K562 (cell line): ENCODE data around the gene SLC8A2. TPM values are rescaled to one million over a fixed set of nuclear protein-coding genes. Genes with fewer than 3 reads are reported as not detected.

Experiments
- ADNP ChIP-seq: fragments of 200-800 bp; sonication (Bioruptor generic); IDR thresholded peaks from 2 replicates; pipeline ENCODE4 v1.6.1; 2016; ENCODE audit warnings: missing genetic modification characterization, missing compliant biosample characterization
- ARID2 ChIP-seq: fragments of 450-650 bp; IDR thresholded peaks from 2 replicates; pipeline ENCODE4 v1.6.1; 2017; ENCODE audit warnings: antibody characterized with exemption, mild to moderate bottlenecking
- ETS1 ChIP-seq: conservative IDR thresholded peaks from 2 replicates; pipeline ENCODE4 v1.6.1; 2011; ENCODE audit warnings: low read depth, mild to moderate bottlenecking, low read length; ENCODE audit not compliant: control insufficient read depth
- GABPB1 ChIP-seq: sonication (generic); formaldehyde crosslinking; IDR thresholded peaks from 2 replicates; pipeline ENCODE4 v1.8.0; 2022; ENCODE audit warnings: mild to moderate bottlenecking, missing genetic modification reagents
- HSF4 ChIP-seq: fragments of 250-450 bp; sonication (Bioruptor Pico); IDR thresholded peaks from 2 replicates; pipeline ENCODE4 v2.1.2; 2022; ENCODE audit warnings: mild to moderate bottlenecking, moderate library complexity, borderline replicate concordance
- KDM1A ChIP-seq, 2 experiments: fragments of 450-650 bp; IDR thresholded peaks; 2 replicates each; pipeline ENCODE4 v1.6.1; 2016; ENCODE audit warnings: mild to moderate bottlenecking in 2 of 2
- MAFF ChIP-seq: IDR thresholded peaks from 2 replicates; pipeline ENCODE4 v1.6.1; 2012; ENCODE audit warnings: low read length, improper control_type of control experiment
- PRDM10 ChIP-seq: fragments of 450-650 bp; IDR thresholded peaks from 2 replicates; pipeline ENCODE4 v1.6.1; 2018; ENCODE audit not compliant: partially characterized antibody
- PTRF ChIP-seq: fragments of 450-650 bp; IDR thresholded peaks from 2 replicates; pipeline ENCODE4 v1.6.1; 2016; ENCODE audit warnings: mild to moderate bottlenecking, missing genetic modification characterization, missing compliant biosample characterization
- RFX7 ChIP-seq: fragments of 250-450 bp; sonication (Bioruptor Pico); IDR thresholded peaks from 2 replicates; pipeline ENCODE4 v1.5.1; 2021; ENCODE audit warnings: mild to moderate bottlenecking
- RHOXF2B ChIP-seq: fragments of 250-450 bp; sonication (Bioruptor Pico); conservative IDR thresholded peaks from 2 replicates; pipeline ENCODE4 v1.5.1; 2021
- STAT5B ChIP-seq: fragments of 250-450 bp; sonication (Bioruptor Pico); IDR thresholded peaks from 2 replicates; pipeline ENCODE4 v1.8.0; 2021; ENCODE audit warnings: mild to moderate bottlenecking, inconsistent platforms
- TCF15 ChIP-seq: fragments of 250-450 bp; sonication (Bioruptor Pico); IDR thresholded peaks from 2 replicates; pipeline ENCODE4 v1.8.0; 2022; ENCODE audit warnings: moderate library complexity, mild to moderate bottlenecking, inconsistent platforms
- XRCC3 ChIP-seq: fragments of 450-650 bp; IDR thresholded peaks from 2 replicates; pipeline ENCODE4 v1.6.1; 2017; ENCODE audit warnings: mild to moderate bottlenecking, moderate library complexity
- ZEB2 ChIP-seq: fragments of 450-650 bp; IDR thresholded peaks from 2 replicates; pipeline ENCODE4 v1.6.1; 2016
- ZNF263 ChIP-seq: sonication (generic); formaldehyde crosslinking; IDR thresholded peaks from 2 replicates; pipeline ENCODE4 v1.8.0; 2022; ENCODE audit warnings: mild to moderate bottlenecking, missing genetic modification reagents, borderline replicate concordance
- ZNF408 ChIP-seq: fragments of 250-450 bp; sonication (Bioruptor Pico); IDR thresholded peaks from 2 replicates; pipeline ENCODE4 v1.4.0; 2020; ENCODE audit warnings: low read depth, mild to moderate bottlenecking, moderate library complexity
- ZNF766 ChIP-seq: fragments of 200-800 bp; sonication (Bioruptor generic); conservative IDR thresholded peaks from 2 replicates; pipeline ENCODE4 v1.6.1; 2016; ENCODE audit warnings: missing genetic modification characterization, missing compliant biosample characterization
- polyA plus RNA-seq, 8 experiments: library from polyadenylated mRNA; depleted of rRNA in 4 of 8; stranded (reverse) in 5 of 8; unstranded in 3 of 8; fragments of >200 nt; fragmentation: Nextera tagmentation in 2 of 8; fragmentation: Illumina TruSeq in 1 of 8; extraction: Ambion mirVana in 2 of 8; extraction: Trizol in 1 of 8; gene quantifications; 2 replicates each; pipeline versions ENCODE4 v1.2.1 to v1.2.3, GENCODE V29; 2011 to 2014; ENCODE audit warnings: inconsistent platforms in 1 of 8, missing spikeins in 1 of 8
- total RNA-seq, 7 experiments: library from RNA; depleted of rRNA in 6 of 7; stranded (reverse); fragments of >200 nt in 6 of 7; fragmentation: Illumina TruSeq in 2 of 7; extraction: Trizol in 2 of 7; gene quantifications; 2 replicates each; pipeline versions ENCODE4 v1.2.1 to v1.2.3, GENCODE V29; 2011 to 2021; ENCODE audit warnings: low replicate concordance in 1 of 7
- TF ChIP-seq, protein P1 (sequence below), 2 experiments: fragments of 450-650 bp in 1 of 2; IDR thresholded peaks; 2 replicates each; pipeline ENCODE4 v1.6.1; 2011 to 2017; ENCODE audit warnings: low read depth in 2 of 2, antibody characterized with exemption in 1 of 2, borderline replicate concordance in 1 of 2, low read length in 1 of 2, mild to moderate bottlenecking in 1 of 2, mixed read lengths in 1 of 2; ENCODE audit not compliant: control insufficient read depth in 1 of 2

The SLC8A2 gene
- total and polyA plus RNA-seq, 9 of the 15 experiments (the other 6 are each of a cell fraction or from before 2014, with no cell fraction given) = 0.07 to 0.66 (median 0.24) TPM; not detected in 3

DNA sequence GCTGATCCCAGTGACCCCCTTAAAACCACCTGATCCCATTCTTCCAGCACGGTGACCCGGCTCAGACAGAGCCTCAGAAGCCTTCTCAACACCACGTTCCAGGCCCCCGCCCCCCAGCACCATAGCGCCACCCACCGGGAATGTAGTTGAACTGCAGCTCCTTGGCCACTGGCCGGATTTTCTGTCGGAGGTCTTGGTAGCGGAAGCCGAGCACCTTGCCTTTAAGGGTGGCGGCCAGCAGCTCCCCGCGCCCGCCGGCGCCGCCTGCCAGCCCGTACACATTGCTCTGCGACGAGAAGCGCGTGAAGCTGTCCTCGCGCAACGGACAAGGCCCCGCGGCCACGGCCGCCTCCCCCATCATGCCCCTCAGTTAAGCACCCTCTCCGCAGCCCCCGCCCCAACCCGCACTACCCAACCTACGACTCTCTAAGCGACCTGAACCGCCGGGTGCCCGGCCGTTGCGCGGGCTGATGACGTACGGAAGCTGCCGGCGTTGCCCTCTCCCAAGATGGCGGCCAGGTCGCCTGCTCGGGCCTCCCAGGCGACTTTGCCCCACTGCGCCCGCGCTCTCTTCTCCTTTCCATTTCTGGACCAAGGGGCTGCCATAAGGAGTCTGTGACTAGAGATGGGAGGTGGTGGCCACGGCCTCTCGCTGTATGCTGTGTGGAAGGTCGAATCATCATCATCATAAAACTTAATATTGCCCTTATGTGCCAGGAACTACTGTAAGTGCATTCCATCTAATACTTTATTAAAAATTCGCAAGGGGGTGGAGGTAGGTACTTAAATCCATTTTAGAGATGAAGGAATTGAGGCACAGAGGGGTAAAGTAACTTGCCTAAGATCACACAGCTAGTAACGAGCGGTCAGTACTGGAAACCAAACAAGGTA is 12.4 kb upstream of the SLC8A2 start, which contains the start of gene KPTN (continued):
- peak; percentile 33 for TF ChIP-seq PRDM10
- no peak for TF ChIP-seq ZEB2
- peak; percentile 77; the same call in 1 of the 2 replicates for TF ChIP-seq GABPB1 (CRISPR knock-in tag)
- TF ChIP-seq HSF4 (CRISPR knock-in tag) = no peak
- TF ChIP-seq RHOXF2B = 0 out of 2 replicates have a peak, but pooled peaks have one; percentile 49
- no peak; the same call in 1 of the 2 replicates for TF ChIP-seq ADNP
- no peak for TF ChIP-seq TCF15 (CRISPR knock-in tag)
- no peak for TF ChIP-seq MAFF
- TF ChIP-seq STAT5B (CRISPR knock-in tag) = no peak
- peak; percentile 93; the same call in 1 of the 2 replicates for TF ChIP-seq ETS1
- TF ChIP-seq ARID2 = no peak
- no peak for TF ChIP-seq PTRF (tag)
- TF ChIP-seq ZNF263 (CRISPR knock-in tag) = no peak
- TF ChIP-seq XRCC3 = no peak
- TF ChIP-seq ZNF766 (CRISPR knock-in tag) = no peak
- peak in 1 of 2 experiments; percentile 66; a peak in 2 of 4 replicates for TF ChIP-seq KDM1A (IDR thresholded peaks at IDR 0.05)
- TF ChIP-seq, protein P1, sequence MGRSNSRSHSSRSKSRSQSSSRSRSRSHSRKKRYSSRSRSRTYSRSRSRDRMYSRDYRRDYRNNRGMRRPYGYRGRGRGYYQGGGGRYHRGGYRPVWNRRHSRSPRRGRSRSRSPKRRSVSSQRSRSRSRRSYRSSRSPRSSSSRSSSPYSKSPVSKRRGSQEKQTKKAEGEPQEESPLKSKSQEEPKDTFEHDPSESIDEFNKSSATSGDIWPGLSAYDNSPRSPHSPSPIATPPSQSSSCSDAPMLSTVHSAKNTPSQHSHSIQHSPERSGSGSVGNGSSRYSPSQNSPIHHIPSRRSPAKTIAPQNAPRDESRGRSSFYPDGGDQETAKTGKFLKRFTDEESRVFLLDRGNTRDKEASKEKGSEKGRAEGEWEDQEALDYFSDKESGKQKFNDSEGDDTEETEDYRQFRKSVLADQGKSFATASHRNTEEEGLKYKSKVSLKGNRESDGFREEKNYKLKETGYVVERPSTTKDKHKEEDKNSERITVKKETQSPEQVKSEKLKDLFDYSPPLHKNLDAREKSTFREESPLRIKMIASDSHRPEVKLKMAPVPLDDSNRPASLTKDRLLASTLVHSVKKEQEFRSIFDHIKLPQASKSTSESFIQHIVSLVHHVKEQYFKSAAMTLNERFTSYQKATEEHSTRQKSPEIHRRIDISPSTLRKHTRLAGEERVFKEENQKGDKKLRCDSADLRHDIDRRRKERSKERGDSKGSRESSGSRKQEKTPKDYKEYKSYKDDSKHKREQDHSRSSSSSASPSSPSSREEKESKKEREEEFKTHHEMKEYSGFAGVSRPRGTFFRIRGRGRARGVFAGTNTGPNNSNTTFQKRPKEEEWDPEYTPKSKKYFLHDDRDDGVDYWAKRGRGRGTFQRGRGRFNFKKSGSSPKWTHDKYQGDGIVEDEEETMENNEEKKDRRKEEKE (IDR thresholded peaks at IDR 0.05; ENCODE audit: borderline replicate concordance in 1 of 2, control insufficient read depth in 1 of 2, low read depth in 2 of 2, low read length in 1 of 2) = no peak
- no peak for TF ChIP-seq RFX7 (CRISPR knock-in tag)
- no peak for TF ChIP-seq ZNF408
